Measurements from ENCODE around the gene SLC39A8. TPM values are rescaled to one million over a fixed set of nuclear protein-coding genes. Genes with fewer than 3 reads are reported as not detected.

SLC39A8 gene
- total RNA-seq, 1 experiment from 2014 or later: 13.2 TPM

- DNase-seq (ENCODE audit: low read depth, low spot score) (no peak), ATAC-seq (no peak)
- H3K27ac ChIP-seq (ENCODE audit: low read depth, low read length): no peak overlapping the region
- no peaks in the 10 kb centered on the region for H4K20me1 ChIP-seq (ENCODE audit: insufficient read depth)
- H3K9me3 ChIP-seq (ENCODE audit: control insufficient read depth in 1 of 2, insufficient read depth in 1 of 2, low read depth in 1 of 2, low read length in 2 of 2): no peaks in the 10 kb centered on the region
- no peak overlapping the region for H3K9ac ChIP-seq (ENCODE audit: low read length)
- TF ChIP-seq REST (IDR thresholded peaks at IDR 0.05; ENCODE audit: low read depth): no peak
- TF ChIP-seq POLR2AphosphoS5 (IDR thresholded peaks at IDR 0.05; ENCODE audit: low read depth, low read length): no peak
- TF ChIP-seq CBX3 (IDR thresholded peaks at IDR 0.05; ENCODE audit: low read depth): no peak
- TF ChIP-seq EZH2 (IDR thresholded peaks at IDR 0.05): no peak
- no peak for TF ChIP-seq ELF1 (IDR thresholded peaks at IDR 0.05; ENCODE audit: borderline replicate concordance, low read depth)
- TF ChIP-seq SIN3A (IDR thresholded peaks at IDR 0.05; ENCODE audit: low read depth): no peak
- no peak for TF ChIP-seq ATF3 (IDR thresholded peaks at IDR 0.05)
- no peak for TF ChIP-seq JUND (IDR thresholded peaks at IDR 0.05)
- no peak overlapping the region for H3K4me2 ChIP-seq (ENCODE audit: low read length)
- H2AFZ ChIP-seq (ENCODE audit: low read depth, low read length, poor library complexity, severe bottlenecking): no peak overlapping the region
- no peak overlapping the region for H3K4me3 ChIP-seq (replicated peaks in 1 of 2; ENCODE audit: low read depth in 1 of 2, low read length in 2 of 2)
- ChIA-PET RAD21 (ENCODE audit: low non-redundant PET in 1 of 2, low total read pairs in 2 of 2, uncharacterized antibody in 2 of 2, unreplicated experiment in 2 of 2) (no interaction called here), CTCF (no interaction called here), POLR2A (no interaction called here)
- BruUV-seq (replicated peaks): no TSS peak
- no peaks in the 10 kb centered on the region for H3K27me3 ChIP-seq (ENCODE audit: insufficient read depth, low read length)
- intact Hi-C loops (cut with micrococcal nuclease): no loop called here
- peaks cover 5 to 11% of the 10 kb centered on the region in 2 experiments; a peak in 3 of 4 replicates for H3K4me1 ChIP-seq (ENCODE audit: control insufficient read depth in 1 of 2, insufficient read depth in 2 of 2, low read length in 2 of 2)
- H3K79me2 ChIP-seq (ENCODE audit: insufficient read depth, low read length): no peaks in the 10 kb centered on the region
- H3K36me3 ChIP-seq (ENCODE audit: control insufficient read depth in 1 of 2, insufficient read depth in 2 of 2, low read length in 2 of 2): no peaks in the 10 kb centered on the region
- no peaks in the 10 kb centered on the region for H3K9me2 ChIP-seq (ENCODE audit: insufficient read depth)
Observed at GRCh38 chr4:102252171-102252570, 93.1 kb downstream of the SLC39A8 start.
